Measurements from ENCODE around the gene ABLIM3. TPM values are rescaled to one million over a fixed set of nuclear protein-coding genes. Genes with fewer than 3 reads are reported as not detected.

The ABLIM3 gene
- total RNA-seq, 1 experiment from 2014 or later, result 14.3 TPM

DNA sequence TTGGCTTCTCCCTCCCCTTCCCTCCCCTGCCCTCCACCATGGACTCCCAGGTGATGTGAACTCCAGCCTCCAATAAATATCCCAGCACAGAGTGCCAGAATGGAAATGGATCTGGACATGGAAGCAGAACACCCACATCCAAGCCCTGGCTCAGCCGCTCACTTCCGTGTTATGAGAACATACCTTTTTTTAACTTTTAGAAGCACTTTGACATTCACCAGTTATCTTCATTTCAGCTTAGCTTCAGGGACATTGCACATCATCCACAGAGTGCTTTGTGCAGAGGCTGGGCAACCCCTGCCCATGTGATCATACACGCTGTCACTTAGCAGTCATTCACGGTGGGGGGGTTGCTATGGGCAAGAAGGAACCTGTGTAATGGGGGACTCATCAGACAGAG lies 139.5 kb downstream of the ABLIM3 start:
- DNase-seq (ENCODE audit: low read depth, low spot score) (no peak), ATAC-seq (no peak)
- POLR2A ChIA-PET, result no interaction called here
- no peak for TF ChIP-seq POLR2A (IDR thresholded peaks at IDR 0.05; ENCODE audit: borderline replicate concordance, extremely low read depth, insufficient read depth, insufficient read length)
- TF ChIP-seq EZH2phosphoT487 (IDR thresholded peaks at IDR 0.05; ENCODE audit: borderline replicate concordance), result no peak
- TF ChIP-seq EZH2 (IDR thresholded peaks at IDR 0.05), result no peak
- TF ChIP-seq ELF1 (IDR thresholded peaks at IDR 0.05; ENCODE audit: borderline replicate concordance, low read depth), result no peak
- no peak for TF ChIP-seq JUND (IDR thresholded peaks at IDR 0.05)
- TF ChIP-seq FOSL1 (IDR thresholded peaks at IDR 0.05; ENCODE audit: low read depth), result no peak
- no peak for TF ChIP-seq POLR2AphosphoS5 (IDR thresholded peaks at IDR 0.05; ENCODE audit: low read depth, low read length)
- TF ChIP-seq CEBPB (IDR thresholded peaks at IDR 0.05; ENCODE audit: low read depth), result no peak
- TF ChIP-seq, protein P1, sequence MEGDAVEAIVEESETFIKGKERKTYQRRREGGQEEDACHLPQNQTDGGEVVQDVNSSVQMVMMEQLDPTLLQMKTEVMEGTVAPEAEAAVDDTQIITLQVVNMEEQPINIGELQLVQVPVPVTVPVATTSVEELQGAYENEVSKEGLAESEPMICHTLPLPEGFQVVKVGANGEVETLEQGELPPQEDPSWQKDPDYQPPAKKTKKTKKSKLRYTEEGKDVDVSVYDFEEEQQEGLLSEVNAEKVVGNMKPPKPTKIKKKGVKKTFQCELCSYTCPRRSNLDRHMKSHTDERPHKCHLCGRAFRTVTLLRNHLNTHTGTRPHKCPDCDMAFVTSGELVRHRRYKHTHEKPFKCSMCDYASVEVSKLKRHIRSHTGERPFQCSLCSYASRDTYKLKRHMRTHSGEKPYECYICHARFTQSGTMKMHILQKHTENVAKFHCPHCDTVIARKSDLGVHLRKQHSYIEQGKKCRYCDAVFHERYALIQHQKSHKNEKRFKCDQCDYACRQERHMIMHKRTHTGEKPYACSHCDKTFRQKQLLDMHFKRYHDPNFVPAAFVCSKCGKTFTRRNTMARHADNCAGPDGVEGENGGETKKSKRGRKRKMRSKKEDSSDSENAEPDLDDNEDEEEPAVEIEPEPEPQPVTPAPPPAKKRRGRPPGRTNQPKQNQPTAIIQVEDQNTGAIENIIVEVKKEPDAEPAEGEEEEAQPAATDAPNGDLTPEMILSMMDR (IDR thresholded peaks at IDR 0.05 in 2 of 3, conservative IDR thresholded peaks at IDR 0.05 in 1 of 3; ENCODE audit: borderline replicate concordance in 1 of 3, insufficient read depth in 1 of 3, low read depth in 2 of 3, low read length in 2 of 3), result no peak
- TF ChIP-seq, protein P2, sequence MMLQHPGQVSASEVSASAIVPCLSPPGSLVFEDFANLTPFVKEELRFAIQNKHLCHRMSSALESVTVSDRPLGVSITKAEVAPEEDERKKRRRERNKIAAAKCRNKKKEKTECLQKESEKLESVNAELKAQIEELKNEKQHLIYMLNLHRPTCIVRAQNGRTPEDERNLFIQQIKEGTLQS (IDR thresholded peaks at IDR 0.05), result no peak
- no peak for TF ChIP-seq YY1 (IDR thresholded peaks at IDR 0.05; ENCODE audit: extremely low read depth, insufficient replicate concordance, low read depth, low read length)
- TF ChIP-seq, protein P3, sequence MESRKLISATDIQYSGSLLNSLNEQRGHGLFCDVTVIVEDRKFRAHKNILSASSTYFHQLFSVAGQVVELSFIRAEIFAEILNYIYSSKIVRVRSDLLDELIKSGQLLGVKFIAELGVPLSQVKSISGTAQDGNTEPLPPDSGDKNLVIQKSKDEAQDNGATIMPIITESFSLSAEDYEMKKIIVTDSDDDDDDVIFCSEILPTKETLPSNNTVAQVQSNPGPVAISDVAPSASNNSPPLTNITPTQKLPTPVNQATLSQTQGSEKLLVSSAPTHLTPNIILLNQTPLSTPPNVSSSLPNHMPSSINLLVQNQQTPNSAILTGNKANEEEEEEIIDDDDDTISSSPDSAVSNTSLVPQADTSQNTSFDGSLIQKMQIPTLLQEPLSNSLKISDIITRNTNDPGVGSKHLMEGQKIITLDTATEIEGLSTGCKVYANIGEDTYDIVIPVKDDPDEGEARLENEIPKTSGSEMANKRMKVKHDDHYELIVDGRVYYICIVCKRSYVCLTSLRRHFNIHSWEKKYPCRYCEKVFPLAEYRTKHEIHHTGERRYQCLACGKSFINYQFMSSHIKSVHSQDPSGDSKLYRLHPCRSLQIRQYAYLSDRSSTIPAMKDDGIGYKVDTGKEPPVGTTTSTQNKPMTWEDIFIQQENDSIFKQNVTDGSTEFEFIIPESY (IDR thresholded peaks at IDR 0.05; ENCODE audit: extremely low read depth, insufficient replicate concordance, low read length), result no peak
- no peak for TF ChIP-seq ZFX (IDR thresholded peaks at IDR 0.05)
- TF ChIP-seq EGR1 (IDR thresholded peaks at IDR 0.05; ENCODE audit: low read depth), result no peak
- TF ChIP-seq, protein P4, sequence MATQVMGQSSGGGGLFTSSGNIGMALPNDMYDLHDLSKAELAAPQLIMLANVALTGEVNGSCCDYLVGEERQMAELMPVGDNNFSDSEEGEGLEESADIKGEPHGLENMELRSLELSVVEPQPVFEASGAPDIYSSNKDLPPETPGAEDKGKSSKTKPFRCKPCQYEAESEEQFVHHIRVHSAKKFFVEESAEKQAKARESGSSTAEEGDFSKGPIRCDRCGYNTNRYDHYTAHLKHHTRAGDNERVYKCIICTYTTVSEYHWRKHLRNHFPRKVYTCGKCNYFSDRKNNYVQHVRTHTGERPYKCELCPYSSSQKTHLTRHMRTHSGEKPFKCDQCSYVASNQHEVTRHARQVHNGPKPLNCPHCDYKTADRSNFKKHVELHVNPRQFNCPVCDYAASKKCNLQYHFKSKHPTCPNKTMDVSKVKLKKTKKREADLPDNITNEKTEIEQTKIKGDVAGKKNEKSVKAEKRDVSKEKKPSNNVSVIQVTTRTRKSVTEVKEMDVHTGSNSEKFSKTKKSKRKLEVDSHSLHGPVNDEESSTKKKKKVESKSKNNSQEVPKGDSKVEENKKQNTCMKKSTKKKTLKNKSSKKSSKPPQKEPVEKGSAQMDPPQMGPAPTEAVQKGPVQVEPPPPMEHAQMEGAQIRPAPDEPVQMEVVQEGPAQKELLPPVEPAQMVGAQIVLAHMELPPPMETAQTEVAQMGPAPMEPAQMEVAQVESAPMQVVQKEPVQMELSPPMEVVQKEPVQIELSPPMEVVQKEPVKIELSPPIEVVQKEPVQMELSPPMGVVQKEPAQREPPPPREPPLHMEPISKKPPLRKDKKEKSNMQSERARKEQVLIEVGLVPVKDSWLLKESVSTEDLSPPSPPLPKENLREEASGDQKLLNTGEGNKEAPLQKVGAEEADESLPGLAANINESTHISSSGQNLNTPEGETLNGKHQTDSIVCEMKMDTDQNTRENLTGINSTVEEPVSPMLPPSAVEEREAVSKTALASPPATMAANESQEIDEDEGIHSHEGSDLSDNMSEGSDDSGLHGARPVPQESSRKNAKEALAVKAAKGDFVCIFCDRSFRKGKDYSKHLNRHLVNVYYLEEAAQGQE (IDR thresholded peaks at IDR 0.05; ENCODE audit: low read depth), result no peak
- TF ChIP-seq SRF (IDR thresholded peaks at IDR 0.05; ENCODE audit: low read depth), result no peak
- TF ChIP-seq CBX3 (IDR thresholded peaks at IDR 0.05; ENCODE audit: low read depth), result no peak
- TF ChIP-seq SIN3A (IDR thresholded peaks at IDR 0.05; ENCODE audit: low read depth), result no peak
- no peak for TF ChIP-seq ZNF274 (IDR thresholded peaks at IDR 0.05; ENCODE audit: low read depth, low read length)
- no peak for TF ChIP-seq RAD21 (IDR thresholded peaks at IDR 0.05; ENCODE audit: low read depth)
- Histone ChIP-seq H3K79me2 (ENCODE audit: insufficient read depth, low read length) (no peaks in the 10 kb centered on the region), H3K27ac (ENCODE audit: low read depth, low read length) (no peak overlapping the region), H3K4me3 (replicated peaks in 1 of 2; ENCODE audit: low read depth in 1 of 2, low read length in 2 of 2) (no peak overlapping the region), H3K9me2 (ENCODE audit: insufficient read depth) (no peaks in the 10 kb centered on the region), H2AFZ (ENCODE audit: low read depth, low read length, poor library complexity, severe bottlenecking) (no peak overlapping the region), H3K4me2 (ENCODE audit: low read length) (no peak overlapping the region), H3K36me3 (ENCODE audit: control insufficient read depth in 1 of 2, insufficient read depth in 2 of 2, low read length in 2 of 2) (no peaks in the 10 kb centered on the region), H3K9ac (ENCODE audit: low read length) (no peak overlapping the region), H3K27me3 (ENCODE audit: insufficient read depth, low read length) (no peaks in the 10 kb centered on the region), H4K20me1 (ENCODE audit: insufficient read depth) (no peaks in the 10 kb centered on the region), H3K4me1 (ENCODE audit: control insufficient read depth in 1 of 2, insufficient read depth in 2 of 2, low read length in 2 of 2) (no peaks in the 10 kb centered on the region), H3K9me3 (ENCODE audit: control insufficient read depth in 1 of 2, insufficient read depth in 1 of 2, low read depth in 1 of 2, low read length in 2 of 2) (no peaks in the 10 kb centered on the region)
- RAD21 ChIA-PET (ENCODE audit: low non-redundant PET in 1 of 2, low total read pairs in 2 of 2, uncharacterized antibody in 2 of 2, unreplicated experiment in 2 of 2), result no interaction called here
- intact Hi-C loops (cut with micrococcal nuclease), result no loop called here
- CTCF ChIA-PET, result interaction anchor here (1.3 kb wide), 1 partner anchor 91 kb away, joined by 3 read pairs; no protein-coding TSS in a partner anchor
- no TSS peak for BruUV-seq (replicated peaks)

Data from HCT116 (cell line).